ENCODE measurements around the gene CNN3.

CNN3 gene

GRCh38 chr1:94961582-94961981, 34.7 kb upstream of the CNN3 start:
- Histone ChIP-seq H3K9ac (ENCODE audit: low read length in 2 of 2) (no peak overlapping the region), H3K4me3 (ENCODE audit: low read length in 2 of 2) (no peak overlapping the region), H3K4me1 (ENCODE audit: control insufficient read depth, insufficient read depth, low read length) (no peaks in the 10 kb centered on the region), H3K27me3 (ENCODE audit: control insufficient read depth in 1 of 2, insufficient read depth in 2 of 2, low read length in 2 of 2) (no peaks in the 10 kb centered on the region), H3K27ac (ENCODE audit: low read length) (no peak overlapping the region), H3K36me3 (ENCODE audit: control insufficient read depth in 2 of 2, insufficient read depth in 2 of 2, low read length in 2 of 2) (no peaks in the 10 kb centered on the region), H3K9me3 (ENCODE audit: control insufficient read depth in 2 of 2, low read length in 2 of 2) (no peaks in the 10 kb centered on the region)

- H3K4me1 ChIP-seq (ENCODE audit: control insufficient read depth, insufficient read depth, low read length) = peaks cover 14% of the 10 kb centered on the region
- H3K9ac ChIP-seq (ENCODE audit: low read length in 2 of 2) = no peak overlapping the region
- H3K4me3 ChIP-seq (ENCODE audit: low read length in 2 of 2) = no peak overlapping the region
- no peaks in the 10 kb centered on the region for H3K9me3 ChIP-seq (ENCODE audit: control insufficient read depth in 2 of 2, low read length in 2 of 2)
- H3K27me3 ChIP-seq (ENCODE audit: control insufficient read depth in 1 of 2, insufficient read depth in 2 of 2, low read length in 2 of 2) = no peaks in the 10 kb centered on the region
- H3K36me3 ChIP-seq (ENCODE audit: control insufficient read depth in 2 of 2, insufficient read depth in 2 of 2, low read length in 2 of 2) = no peaks in the 10 kb centered on the region
- H3K27ac ChIP-seq (ENCODE audit: low read length) = peak overlapping the region; percentile 7
These were observed 31.2 kb upstream of the CNN3 start for GRCh38 chr1:94958081-94958480.

GRCh38 chr1:94955767-94956632, 29.1 kb upstream of the CNN3 start:
- Histone ChIP-seq H3K9ac (ENCODE audit: low read length in 2 of 2) (no peak overlapping the region), H3K36me3 (ENCODE audit: control insufficient read depth in 2 of 2, insufficient read depth in 2 of 2, low read length in 2 of 2) (no peaks in the 10 kb centered on the region), H3K4me3 (ENCODE audit: low read length in 2 of 2) (no peak overlapping the region), H3K9me3 (ENCODE audit: control insufficient read depth in 2 of 2, low read length in 2 of 2) (no peaks in the 10 kb centered on the region), H3K27ac (ENCODE audit: low read length) (peak overlapping the region; percentile 69), H3K4me1 (ENCODE audit: control insufficient read depth, insufficient read depth, low read length) (peaks cover 14% of the 10 kb centered on the region), H3K27me3 (ENCODE audit: control insufficient read depth in 1 of 2, insufficient read depth in 2 of 2, low read length in 2 of 2) (no peaks in the 10 kb centered on the region)

- H3K4me1 ChIP-seq (ENCODE audit: control insufficient read depth, insufficient read depth, low read length) = peaks cover 14% of the 10 kb centered on the region
- peak overlapping the region; percentile 24 for H3K27ac ChIP-seq (ENCODE audit: low read length)
- H3K9me3 ChIP-seq (ENCODE audit: control insufficient read depth in 2 of 2, low read length in 2 of 2) = no peaks in the 10 kb centered on the region
- H3K36me3 ChIP-seq (ENCODE audit: control insufficient read depth in 2 of 2, insufficient read depth in 2 of 2, low read length in 2 of 2) = no peaks in the 10 kb centered on the region
- H3K9ac ChIP-seq (ENCODE audit: low read length in 2 of 2) = peak overlapping the region in 1 of 2 donors; percentile 7
- no peaks in the 10 kb centered on the region for H3K27me3 ChIP-seq (ENCODE audit: control insufficient read depth in 1 of 2, insufficient read depth in 2 of 2, low read length in 2 of 2)
- no peak overlapping the region for H3K4me3 ChIP-seq (ENCODE audit: low read length in 2 of 2)
These were observed 27.6 kb upstream of the CNN3 start for GRCh38 chr1:94954263-94955220.

- no peak overlapping the region for H3K4me3 ChIP-seq (ENCODE audit: low read length in 2 of 2)
- H3K9ac ChIP-seq (ENCODE audit: low read length in 2 of 2) = no peak overlapping the region
- H3K27me3 ChIP-seq (ENCODE audit: control insufficient read depth in 1 of 2, insufficient read depth in 2 of 2, low read length in 2 of 2) = no peaks in the 10 kb centered on the region
- peaks cover 14% of the 10 kb centered on the region for H3K4me1 ChIP-seq (ENCODE audit: control insufficient read depth, insufficient read depth, low read length)
- no peaks in the 10 kb centered on the region for H3K36me3 ChIP-seq (ENCODE audit: control insufficient read depth in 2 of 2, insufficient read depth in 2 of 2, low read length in 2 of 2)
- no peaks in the 10 kb centered on the region for H3K9me3 ChIP-seq (ENCODE audit: control insufficient read depth in 2 of 2, low read length in 2 of 2)
- no peak overlapping the region for H3K27ac ChIP-seq (ENCODE audit: low read length)
These were observed 26.8 kb upstream of the CNN3 start for GRCh38 chr1:94953746-94954145.

GRCh38 chr1:94953107-94953506, 26.2 kb upstream of the CNN3 start:
- H3K27me3 ChIP-seq (ENCODE audit: control insufficient read depth in 1 of 2, insufficient read depth in 2 of 2, low read length in 2 of 2) = no peaks in the 10 kb centered on the region
- H3K4me1 ChIP-seq (ENCODE audit: control insufficient read depth, insufficient read depth, low read length) = peaks cover 14% of the 10 kb centered on the region
- H3K4me3 ChIP-seq (ENCODE audit: low read length in 2 of 2) = no peak overlapping the region
- H3K9me3 ChIP-seq (ENCODE audit: control insufficient read depth in 2 of 2, low read length in 2 of 2) = no peaks in the 10 kb centered on the region
- no peaks in the 10 kb centered on the region for H3K36me3 ChIP-seq (ENCODE audit: control insufficient read depth in 2 of 2, insufficient read depth in 2 of 2, low read length in 2 of 2)
- H3K9ac ChIP-seq (ENCODE audit: low read length in 2 of 2) = no peak overlapping the region
- H3K27ac ChIP-seq (ENCODE audit: low read length) = no peak overlapping the region

- no peaks in the 10 kb centered on the region for H3K9me3 ChIP-seq (ENCODE audit: control insufficient read depth in 2 of 2, low read length in 2 of 2)
These were observed 25.6 kb upstream of the CNN3 start for GRCh38 chr1:94952539-94952938.

GRCh38 chr1:94951509-94952208, 24.7 kb upstream of the CNN3 start:
- Histone ChIP-seq H3K9ac (ENCODE audit: low read length in 2 of 2) (no peak overlapping the region), H3K4me1 (ENCODE audit: control insufficient read depth, insufficient read depth, low read length) (peaks cover 17% of the 10 kb centered on the region), H3K27ac (ENCODE audit: low read length) (no peak overlapping the region), H3K9me3 (ENCODE audit: control insufficient read depth in 2 of 2, low read length in 2 of 2) (no peaks in the 10 kb centered on the region), H3K4me3 (ENCODE audit: low read length in 2 of 2) (no peak overlapping the region), H3K27me3 (ENCODE audit: control insufficient read depth in 1 of 2, insufficient read depth in 2 of 2, low read length in 2 of 2) (no peaks in the 10 kb centered on the region), H3K36me3 (ENCODE audit: control insufficient read depth in 2 of 2, insufficient read depth in 2 of 2, low read length in 2 of 2) (no peaks in the 10 kb centered on the region)

More at GRCh38 chr1:94952539-94952938, 25.6 kb upstream of the CNN3 start:
- no peak overlapping the region for H3K9ac ChIP-seq (ENCODE audit: low read length in 2 of 2)
- H3K4me1 ChIP-seq (ENCODE audit: control insufficient read depth, insufficient read depth, low read length) = peaks cover 14% of the 10 kb centered on the region
- H3K4me3 ChIP-seq (ENCODE audit: low read length in 2 of 2) = no peak overlapping the region
- H3K27ac ChIP-seq (ENCODE audit: low read length) = no peak overlapping the region
- H3K27me3 ChIP-seq (ENCODE audit: control insufficient read depth in 1 of 2, insufficient read depth in 2 of 2, low read length in 2 of 2) = no peaks in the 10 kb centered on the region
- no peaks in the 10 kb centered on the region for H3K36me3 ChIP-seq (ENCODE audit: control insufficient read depth in 2 of 2, insufficient read depth in 2 of 2, low read length in 2 of 2)

GRCh38 chr1:94951046-94951445, 24.1 kb upstream of the CNN3 start:
- Histone ChIP-seq H3K9me3 (ENCODE audit: control insufficient read depth in 2 of 2, low read length in 2 of 2) (no peaks in the 10 kb centered on the region), H3K4me3 (ENCODE audit: low read length in 2 of 2) (no peak overlapping the region), H3K27me3 (ENCODE audit: control insufficient read depth in 1 of 2, insufficient read depth in 2 of 2, low read length in 2 of 2) (no peaks in the 10 kb centered on the region), H3K9ac (ENCODE audit: low read length in 2 of 2) (no peak overlapping the region), H3K27ac (ENCODE audit: low read length) (no peak overlapping the region), H3K36me3 (ENCODE audit: control insufficient read depth in 2 of 2, insufficient read depth in 2 of 2, low read length in 2 of 2) (no peaks in the 10 kb centered on the region), H3K4me1 (ENCODE audit: control insufficient read depth, insufficient read depth, low read length) (peaks cover 19% of the 10 kb centered on the region)
